Measurements from ENCODE around the gene ULBP2.
"Not testable (repeated sequence)": the region's sequence is repeated elsewhere in the genome, so short reads cannot be mapped to it uniquely, and the experiment has no call there.

Gene ULBP2

GRCh38 chr6:149953390-149953789 lies 11.6 kb downstream of the ULBP2 start:
- not testable (repeated sequence) for DNase-seq

- not testable (repeated sequence) for DNase-seq
Observed at GRCh38 chr6:149953934-149954327, 12.1 kb downstream of the ULBP2 start.

- DNase-seq: not testable (repeated sequence)
Observed at GRCh38 chr6:149954328-149954983, 12.6 kb downstream of the ULBP2 start.

- not testable (repeated sequence) for DNase-seq
Observed at GRCh38 chr6:149954984-149955653, 13.3 kb downstream of the ULBP2 start.

- not testable (repeated sequence) for DNase-seq
Observed at GRCh38 chr6:149955654-149956317, 14.0 kb downstream of the ULBP2 start.

GRCh38 chr6:149958124-149958523 lies 16.3 kb downstream of the ULBP2 start:
- not testable (repeated sequence) for DNase-seq

- not testable (repeated sequence) for DNase-seq
Observed at GRCh38 chr6:149959806-149960205, 18.0 kb downstream of the ULBP2 start.

- no peak for DNase-seq
Observed at GRCh38 chr6:149960488-149960887, 18.7 kb downstream of the ULBP2 start.

GRCh38 chr6:149961728-149962425 lies 20.1 kb downstream of the ULBP2 start:
- peak; percentile 40 to 49 for DNase-seq

GRCh38 chr6:149962461-149963211 lies 20.8 kb downstream of the ULBP2 start:
- no peak for DNase-seq

- peak; percentile 37 to 43 for DNase-seq
Observed at GRCh38 chr6:149963212-149963461, 21.3 kb downstream of the ULBP2 start.

- peak; percentile 71 to 75 for DNase-seq
Observed at GRCh38 chr6:149963462-149964307, 21.9 kb downstream of the ULBP2 start, which contains the start of gene ULBP1. ULBP1 (plus strand) TSS chr6:149963943; CDS start chr6:149964050, 107 bp downstream.

- no peak for DNase-seq
Observed at GRCh38 chr6:149964308-149965193, 22.7 kb downstream of the ULBP2 start.

GRCh38 chr6:149965194-149966020 lies 23.6 kb downstream of the ULBP2 start:
- peak in 1 of 2 experiments; percentile 26 for DNase-seq

GRCh38 chr6:149966319-149966718 lies 24.5 kb downstream of the ULBP2 start:
- DNase-seq: not testable (repeated sequence)

- no peak for DNase-seq
Observed at GRCh38 chr6:149967591-149967990, 25.8 kb downstream of the ULBP2 start.

- DNase-seq: not testable (repeated sequence)
Observed at GRCh38 chr6:149967999-149968398, 26.2 kb downstream of the ULBP2 start.

- not testable (repeated sequence) for DNase-seq
Observed at GRCh38 chr6:149968909-149969308, 27.1 kb downstream of the ULBP2 start.

- DNase-seq: no peak
Observed at GRCh38 chr6:149969635-149970034, 27.8 kb downstream of the ULBP2 start.

- DNase-seq: not testable (repeated sequence)
Observed at GRCh38 chr6:149974394-149974793, 32.6 kb downstream of the ULBP2 start.
